ENCODE data around the gene THAP3. TPM values are rescaled to one million over a fixed set of nuclear protein-coding genes. Genes with fewer than 3 reads are reported as not detected.
A peak's percentile ranks its signal among the peaks of the same experiment; 100 is the strongest.

Gene THAP3
- total RNA-seq, 4 donors from 2014 or later: 20.1 to 26.9 (median 23.4) TPM

GRCh38 chr1:6600410-6601048 lies 24.1 kb upstream of the THAP3 start:
- DNase-seq (ENCODE audit: low spot score in 2 of 2): no peak
- peak overlapping the region; percentile 97 for H3K4me3 ChIP-seq (ENCODE audit: low read depth, poor library complexity, severe bottlenecking)
- TF ChIP-seq POLR2A (IDR thresholded peaks at IDR 0.05): no peak
- no peak for TF ChIP-seq CTCF (IDR thresholded peaks at IDR 0.05)
- intact Hi-C loops (cut with DNase I; ENCODE audit: low total_unique reads): no loop called here
- WGBS, 2 donors: 7 to 8% methylated on average over 10 of the region's 10 CpGs

GRCh38 chr1:6601049-6601922 lies 23.4 kb upstream of the THAP3 start:
- peak; percentile 95 to 96 for DNase-seq (ENCODE audit: low spot score in 2 of 2)
- TF ChIP-seq CTCF (IDR thresholded peaks at IDR 0.05): no peak
- TF ChIP-seq POLR2A (IDR thresholded peaks at IDR 0.05): peak in 1 of 2 donors; percentile 7
- 0 to 1% methylated on average over 22 to 26 of the region's 40 CpGs for WGBS, 2 donors
- H3K4me3 ChIP-seq (ENCODE audit: low read depth, poor library complexity, severe bottlenecking): peak overlapping the region; percentile 97
- intact Hi-C loops (cut with DNase I; ENCODE audit: low total_unique reads): no loop called here

GRCh38 chr1:6601923-6602668 lies 22.6 kb upstream of the THAP3 start:
- H3K4me3 ChIP-seq (ENCODE audit: low read depth, poor library complexity, severe bottlenecking): peak overlapping the region; percentile 97
- TF ChIP-seq CTCF (IDR thresholded peaks at IDR 0.05) (no peak), POLR2A (IDR thresholded peaks at IDR 0.05) (no peak)
- 0 to 1% methylated on average over 16 to 30 of the region's 103 CpGs for WGBS, 2 donors
- intact Hi-C loops (cut with DNase I; ENCODE audit: low total_unique reads): no loop called here
- DNase-seq (ENCODE audit: low spot score in 2 of 2): peak in 1 of 2 donors; percentile 88

- WGBS, 2 donors: 0 to 1% methylated on average over 8 to 20 of the region's 84 CpGs
These were observed 21.9 kb upstream of the THAP3 start, which contains the start of gene KLHL21 for GRCh38 chr1:6602669-6603237. Gene KLHL21, minus strand, starts transcription at chr1:6602869. Its CDS starts 52 bp downstream, at chr1:6602817.

More at GRCh38 chr1:6602669-6603237, 21.9 kb upstream of the THAP3 start, which contains the start of gene KLHL21:
- H3K4me3 ChIP-seq (ENCODE audit: low read depth, poor library complexity, severe bottlenecking): peak within 1 kb of the TSS; percentile 97
- TF ChIP-seq POLR2A (IDR thresholded peaks at IDR 0.05) (peak in 1 of 2 donors; percentile 80), CTCF (IDR thresholded peaks at IDR 0.05) (no peak)
- intact Hi-C loops (cut with DNase I; ENCODE audit: low total_unique reads): no loop called here
- DNase-seq (ENCODE audit: low spot score in 2 of 2): peak; percentile 88 to 98

Measured in lower leg skin (tissue), 4 donors.